COLO668 (cell line): ENCODE results near the gene BEND6.
"Not testable (repeated sequence)": the region's sequence is repeated elsewhere in the genome, so short reads cannot be mapped to it uniquely, and the experiment has no call there.

ENCODE experiments used
- DNase-seq: peaks from one replicate; lab custom pipeline; 2025; ENCODE audit not compliant: unreplicated experiment; lab: John Stamatoyannopoulos, UW

The BEND6 gene

DNA sequence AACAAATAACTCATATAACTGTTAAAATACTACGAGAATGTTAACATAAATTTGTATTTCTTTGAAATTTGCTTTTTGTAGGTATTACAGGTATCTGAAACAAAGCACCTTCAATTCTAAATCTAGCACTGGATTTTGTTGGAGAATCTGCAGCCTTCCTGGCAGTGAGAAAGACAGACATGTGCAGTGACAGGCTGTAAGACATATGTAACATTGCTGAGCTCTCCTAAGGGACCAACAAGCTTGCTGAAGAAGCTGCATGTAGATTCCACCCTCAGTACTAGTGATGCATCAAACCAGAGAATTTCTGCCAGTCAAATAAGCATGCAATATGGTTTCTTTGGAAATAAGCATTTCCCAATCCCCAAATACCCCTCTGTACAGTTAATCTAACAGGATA, 71.1 kb downstream of the BEND6 start:
- DNase-seq, result no peak

- DNase-seq, result no peak
Observed at GRCh38 chr6:57027301-57027700, 72.4 kb downstream of the BEND6 start.

GRCh38 chr6:57029213-57029612, 74.3 kb downstream of the BEND6 start:
- no peak for DNase-seq

DNA sequence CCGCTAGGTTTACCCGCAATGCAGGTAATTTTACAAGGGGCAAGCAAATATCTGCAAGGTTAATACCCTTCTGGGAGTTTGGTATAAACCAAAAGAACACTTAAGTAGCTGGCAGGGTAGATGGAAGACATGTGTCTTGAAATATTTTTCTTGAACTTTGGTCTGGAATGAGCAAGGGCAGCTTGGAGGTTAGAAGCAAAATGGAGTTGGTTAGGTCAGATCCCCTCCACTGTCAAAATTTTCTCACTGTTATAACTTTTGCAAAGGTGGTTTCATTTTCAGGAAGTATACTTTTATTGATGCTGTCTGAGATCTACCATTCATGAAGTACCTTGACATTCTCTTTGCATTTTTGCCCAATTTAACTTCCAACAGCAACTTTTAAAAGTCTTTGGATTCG, 78.3 kb downstream of the BEND6 start:
- DNase-seq, result no peak

- DNase-seq, result no peak
Observed at GRCh38 chr6:57035549-57035948, 80.6 kb downstream of the BEND6 start.

DNA sequence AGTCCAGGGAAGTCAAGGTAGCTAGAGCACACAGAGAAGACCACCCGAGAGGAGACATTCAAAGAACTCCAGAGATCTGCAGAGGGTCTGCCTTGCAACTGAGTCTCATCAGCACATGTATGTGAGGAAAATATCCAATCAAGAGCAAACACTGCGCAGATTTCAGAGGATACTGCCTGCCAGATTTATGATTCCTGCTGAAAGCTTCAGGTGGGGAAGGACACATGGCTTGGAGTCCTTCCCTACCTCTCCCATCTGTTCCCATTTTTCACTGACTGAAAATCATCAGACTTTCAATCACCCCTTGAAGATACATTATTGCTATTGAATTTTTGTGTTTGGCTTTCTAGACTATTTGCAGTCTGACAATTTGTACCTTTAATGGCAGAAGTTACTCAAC, 84.0 kb downstream of the BEND6 start:
- no peak for DNase-seq

GRCh38 chr6:57040011-57040410, 85.1 kb downstream of the BEND6 start:
- no peak for DNase-seq

DNA sequence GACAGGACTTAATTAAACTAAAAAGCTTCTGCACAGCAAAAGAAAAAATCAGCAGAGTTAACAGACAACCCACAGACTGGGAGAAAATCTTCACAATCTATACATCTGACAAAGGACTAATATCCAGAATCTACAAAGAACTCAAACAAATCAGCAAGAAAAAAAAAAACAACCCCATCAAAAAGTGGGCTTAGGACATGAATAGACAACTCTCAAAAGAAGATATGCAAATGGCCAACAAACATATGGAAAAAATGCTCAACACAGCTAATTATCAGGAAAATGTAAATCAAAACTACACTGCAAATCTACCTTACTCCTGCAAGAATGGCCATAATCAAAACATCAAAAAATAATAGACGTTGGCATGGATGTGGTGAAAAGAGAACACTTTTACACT, 89.2 kb downstream of the BEND6 start:
- not testable (repeated sequence) for DNase-seq

DNA sequence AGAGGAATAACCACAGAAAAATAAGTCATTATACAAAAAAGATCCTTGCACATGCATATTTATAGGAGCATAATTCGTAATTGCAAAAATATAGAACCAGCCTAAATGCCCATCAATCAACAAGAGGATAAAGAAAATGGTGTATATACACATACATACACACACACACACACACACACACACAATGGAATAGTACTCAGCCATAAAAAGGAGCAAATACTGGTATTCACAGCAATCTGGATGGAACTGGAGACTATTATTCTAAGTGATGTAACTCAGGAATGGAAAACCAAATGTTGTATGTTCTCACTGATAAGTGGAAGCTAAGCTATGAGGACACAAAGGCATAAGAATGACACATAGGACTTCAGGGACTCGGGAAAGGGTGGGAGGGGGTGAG, 89.7 kb downstream of the BEND6 start:
- DNase-seq, result no peak

GRCh38 chr6:57046332-57047256, 91.7 kb downstream of the BEND6 start, which contains the start of gene KIAA1586:
Gene KIAA1586 (plus strand): TSS chr6:57046693. CDS start chr6:57046756, 63 bp downstream.
- peak; percentile 86 for DNase-seq

GRCh38 chr6:57047257-57047585, 92.3 kb downstream of the BEND6 start:
- DNase-seq, result not testable (repeated sequence)

GRCh38 chr6:57047859-57048258, 93.0 kb downstream of the BEND6 start:
- DNase-seq, result not testable (repeated sequence)

DNA sequence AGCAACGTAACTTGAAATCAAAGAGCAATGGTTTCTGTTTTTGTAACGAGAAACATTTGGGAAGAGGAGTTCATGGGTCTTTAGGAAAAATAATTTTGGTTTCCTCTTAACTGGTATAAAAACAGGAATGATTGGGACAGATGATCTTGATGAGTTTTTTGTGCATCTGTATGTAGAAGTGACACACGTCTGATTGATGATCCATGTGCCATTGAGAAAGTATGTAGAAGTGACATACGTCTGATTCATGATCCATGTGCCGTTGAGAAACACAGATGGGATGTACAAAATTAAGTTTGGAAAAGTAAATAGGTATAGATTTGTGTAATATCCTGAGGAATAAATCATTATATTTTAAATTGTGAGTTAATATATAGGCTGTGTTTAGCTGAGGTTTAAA, 93.7 kb downstream of the BEND6 start:
- DNase-seq, result no peak

DNA sequence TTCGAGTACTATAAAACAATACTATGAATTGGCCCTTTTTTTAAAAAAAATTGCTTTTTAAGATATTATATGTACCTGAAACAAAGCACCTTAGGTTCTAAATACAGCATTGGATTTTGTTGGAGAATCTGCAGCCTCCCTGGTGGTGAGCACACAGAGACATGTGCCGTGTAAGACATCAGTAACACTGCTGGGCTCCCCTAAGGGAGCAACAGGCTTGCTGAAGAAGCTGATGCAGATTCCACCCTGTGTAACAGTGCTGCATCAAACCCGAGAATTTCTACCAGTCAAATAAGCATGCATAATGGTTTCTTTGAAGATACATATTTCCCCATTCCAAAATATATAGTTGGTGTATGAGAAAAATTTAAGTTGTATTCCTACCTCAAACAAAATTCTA, 108.9 kb downstream of the BEND6 start:
- no peak for DNase-seq

- no peak for DNase-seq
Observed at GRCh38 chr6:57064809-57065208, 109.9 kb downstream of the BEND6 start.

- no peak for DNase-seq
Observed at GRCh38 chr6:57068061-57068460, 113.2 kb downstream of the BEND6 start.

DNA sequence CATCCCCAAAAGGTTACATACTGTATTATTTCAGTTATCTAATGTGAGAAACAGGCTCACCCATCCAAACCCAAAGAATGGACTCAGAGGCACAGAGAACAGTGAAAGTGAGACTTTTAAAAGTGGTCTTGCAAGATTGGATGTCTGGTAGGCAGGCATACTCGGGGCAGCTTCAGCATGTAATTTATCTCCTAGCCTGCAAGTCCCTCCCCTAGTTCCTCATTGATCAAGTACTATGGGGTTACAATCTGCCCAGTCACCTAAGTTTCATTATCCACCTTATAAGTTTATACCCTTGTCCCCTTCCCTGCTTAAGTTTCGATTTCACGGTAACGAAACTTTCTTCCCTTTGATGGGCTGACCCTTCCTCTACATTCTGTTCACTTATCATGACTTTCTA, 114.3 kb downstream of the BEND6 start:
- no peak for DNase-seq

GRCh38 chr6:57069920-57070331, 115.0 kb downstream of the BEND6 start:
- no peak for DNase-seq

DNA sequence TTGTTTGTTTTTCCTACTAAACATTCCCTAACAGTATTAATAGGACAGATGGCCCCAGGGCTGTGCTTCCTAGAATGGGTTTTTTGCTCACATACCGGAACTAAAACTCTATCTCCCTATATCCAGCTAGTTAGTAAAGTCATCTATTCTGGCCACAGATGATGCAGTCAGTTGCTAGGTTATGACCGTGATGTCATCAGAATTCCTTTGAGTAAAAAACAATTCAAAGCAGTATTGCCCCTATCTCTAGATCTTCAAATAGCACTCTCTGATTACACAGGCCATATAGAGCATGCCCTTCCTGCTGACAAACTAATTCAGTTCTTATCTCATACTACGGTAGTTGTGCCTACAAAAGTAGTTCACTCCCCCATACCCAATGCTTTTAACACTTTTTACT, 117.2 kb downstream of the BEND6 start:
- no peak for DNase-seq

DNA sequence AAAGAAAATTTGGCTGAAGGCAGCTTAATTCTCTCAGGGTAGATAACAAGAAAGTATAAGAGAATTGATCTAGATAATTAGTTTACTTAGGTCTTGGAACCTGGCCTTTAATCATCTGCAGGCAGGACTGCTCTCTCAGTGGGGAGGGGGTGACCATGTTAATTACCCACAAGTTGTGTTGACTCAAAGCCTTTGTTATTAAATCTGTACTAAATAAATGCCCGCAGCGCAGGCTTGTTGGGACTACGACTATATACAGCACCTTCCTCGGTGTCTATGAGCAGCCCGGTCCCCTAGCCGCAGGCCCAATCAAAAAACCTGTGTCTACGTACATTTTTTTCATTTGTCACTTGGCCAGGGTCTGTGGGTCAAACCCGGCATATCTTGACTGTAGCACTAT, 119.5 kb downstream of the BEND6 start:
- no peak for DNase-seq

GRCh38 chr6:57075092-57075491, 120.2 kb downstream of the BEND6 start:
- no peak for DNase-seq
